Activated T-cell treated with anti-CD3 and anti-CD28 coated beads, Interleukin-2, amount 50 U/mL, for 48 hours (primary cell): ENCODE data around the gene STK33.

ENCODE experiments used
- DNase-seq, 2 experiments: peaks; one replicate each; pipeline ENCODE4 v3.0.0-alpha.2; 2020

The STK33 gene

GRCh38 chr11:8352103-8352875 lies 241.7 kb downstream of the STK33 start:
- DNase-seq, result no peak

DNA sequence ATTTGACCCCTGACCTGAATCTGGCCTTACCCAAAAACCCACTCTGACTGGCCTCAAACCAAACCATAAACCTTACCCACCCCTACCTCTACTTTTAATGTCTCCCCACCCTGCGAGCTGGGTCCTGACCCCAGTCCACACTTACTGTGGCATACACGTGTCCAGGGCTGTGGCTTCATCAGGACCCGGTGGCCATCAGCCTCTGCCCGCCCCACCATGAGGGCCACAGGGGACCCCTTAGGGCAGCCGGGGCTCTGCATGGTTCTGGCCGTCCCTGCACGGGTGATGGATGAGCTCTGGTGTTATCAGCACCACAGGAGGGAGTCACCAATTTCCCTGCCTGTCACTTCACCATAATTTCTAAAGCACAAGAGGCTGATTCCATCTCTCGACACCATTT lies 242.8 kb downstream of the STK33 start:
- DNase-seq, result no peak

- DNase-seq, result no peak
These were observed 246.1 kb downstream of the STK33 start for GRCh38 chr11:8347978-8348377.

GRCh38 chr11:8346157-8346755 lies 247.8 kb downstream of the STK33 start:
- no peak for DNase-seq

- DNase-seq, result no peak
These were observed 248.8 kb downstream of the STK33 start for GRCh38 chr11:8345179-8345578.

DNA sequence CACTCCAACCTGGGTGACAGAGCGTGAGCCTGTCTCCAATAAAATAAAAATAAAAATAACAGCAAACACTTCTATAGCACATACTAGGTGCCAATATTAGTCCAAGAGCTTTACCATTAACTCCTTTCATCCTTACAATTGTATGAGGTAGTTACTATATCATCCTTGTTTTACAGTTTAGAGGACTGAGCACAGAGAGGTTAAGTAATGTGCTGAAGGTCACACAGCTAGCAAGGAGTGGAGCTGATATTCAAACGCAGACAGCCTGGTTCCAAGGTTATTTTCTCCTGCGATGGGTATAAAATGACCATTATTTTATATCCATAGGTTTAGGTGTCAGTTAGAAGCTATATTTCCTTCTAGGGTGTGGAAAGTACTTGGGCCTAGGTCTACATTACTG lies 249.7 kb downstream of the STK33 start:
- no peak for DNase-seq

- peak; percentile 22 to 37 for DNase-seq
These were observed 251.0 kb downstream of the STK33 start for GRCh38 chr11:8342821-8343681.

GRCh38 chr11:8341996-8342395 lies 252.0 kb downstream of the STK33 start:
- no peak for DNase-seq
